ENCODE measurements around the gene RHBDL2.
"Not testable (repeated sequence)": the region's sequence is repeated elsewhere in the genome, so short reads cannot be mapped to it uniquely, and the experiment has no call there.

The RHBDL2 gene

DNA sequence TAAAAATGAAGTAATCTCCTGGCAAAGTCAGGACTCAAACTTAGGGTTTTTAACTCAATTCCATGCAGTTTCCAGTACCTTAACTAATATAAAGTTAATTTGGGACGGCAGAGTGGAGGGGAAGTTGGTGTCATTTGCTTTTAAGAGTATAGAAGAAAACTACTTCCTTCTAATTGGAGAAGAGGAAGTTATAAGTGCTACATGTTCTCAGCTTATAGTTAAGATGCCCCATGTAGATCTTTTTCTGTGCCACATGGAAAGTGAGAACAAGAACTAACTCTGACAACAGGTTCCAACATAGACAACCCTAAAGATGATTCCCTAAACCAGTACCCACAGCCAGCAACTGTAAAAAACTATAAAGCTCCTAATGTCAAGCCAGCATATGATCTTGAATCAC lies 93.6 kb downstream of the RHBDL2 start:
- Histone ChIP-seq H4K20me1 (ENCODE audit: control insufficient read depth, insufficient read depth, low read depth, low read length) (no peaks in the 10 kb centered on the region), H3K27me3 (ENCODE audit: control insufficient read depth, low read length) (no peaks in the 10 kb centered on the region), H3K36me3 (ENCODE audit: control insufficient read depth, low read length) (peaks cover 45% of the 10 kb centered on the region), H3K9me3 (ENCODE audit: control insufficient read depth, insufficient read depth, low read length) (no peaks in the 10 kb centered on the region), H3K79me2 (ENCODE audit: control insufficient read depth, low read length) (no peaks in the 10 kb centered on the region), H3K4me1 (ENCODE audit: control insufficient read depth, low read length) (peaks cover 16% of the 10 kb centered on the region), H3K4me3 (ENCODE audit: low read length) (0 out of 2 replicates have a peak overlapping the region, but pooled peaks have one; percentile 9), H3K9me2 (replicated peaks; ENCODE audit: control insufficient read depth, low read length) (no peaks in the 10 kb centered on the region), H3K4me2 (ENCODE audit: low read length) (peak overlapping the region; percentile 43), H3F3A (ENCODE audit: control insufficient read depth, insufficient read depth) (peaks cover 4% of the 10 kb centered on the region; the same call in 1 of the 2 replicates), H3K27ac (ENCODE audit: low read depth, low read length) (peak overlapping the region; percentile 33)
- TF ChIP-seq, protein P1, sequence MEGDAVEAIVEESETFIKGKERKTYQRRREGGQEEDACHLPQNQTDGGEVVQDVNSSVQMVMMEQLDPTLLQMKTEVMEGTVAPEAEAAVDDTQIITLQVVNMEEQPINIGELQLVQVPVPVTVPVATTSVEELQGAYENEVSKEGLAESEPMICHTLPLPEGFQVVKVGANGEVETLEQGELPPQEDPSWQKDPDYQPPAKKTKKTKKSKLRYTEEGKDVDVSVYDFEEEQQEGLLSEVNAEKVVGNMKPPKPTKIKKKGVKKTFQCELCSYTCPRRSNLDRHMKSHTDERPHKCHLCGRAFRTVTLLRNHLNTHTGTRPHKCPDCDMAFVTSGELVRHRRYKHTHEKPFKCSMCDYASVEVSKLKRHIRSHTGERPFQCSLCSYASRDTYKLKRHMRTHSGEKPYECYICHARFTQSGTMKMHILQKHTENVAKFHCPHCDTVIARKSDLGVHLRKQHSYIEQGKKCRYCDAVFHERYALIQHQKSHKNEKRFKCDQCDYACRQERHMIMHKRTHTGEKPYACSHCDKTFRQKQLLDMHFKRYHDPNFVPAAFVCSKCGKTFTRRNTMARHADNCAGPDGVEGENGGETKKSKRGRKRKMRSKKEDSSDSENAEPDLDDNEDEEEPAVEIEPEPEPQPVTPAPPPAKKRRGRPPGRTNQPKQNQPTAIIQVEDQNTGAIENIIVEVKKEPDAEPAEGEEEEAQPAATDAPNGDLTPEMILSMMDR (IDR thresholded peaks at IDR 0.05; ENCODE audit: low read depth, low read length, poor library complexity, severe bottlenecking) = no peak
- no peak for TF ChIP-seq EZH2phosphoT487 (IDR thresholded peaks at IDR 0.05; ENCODE audit: borderline replicate concordance, low read length)

DNA sequence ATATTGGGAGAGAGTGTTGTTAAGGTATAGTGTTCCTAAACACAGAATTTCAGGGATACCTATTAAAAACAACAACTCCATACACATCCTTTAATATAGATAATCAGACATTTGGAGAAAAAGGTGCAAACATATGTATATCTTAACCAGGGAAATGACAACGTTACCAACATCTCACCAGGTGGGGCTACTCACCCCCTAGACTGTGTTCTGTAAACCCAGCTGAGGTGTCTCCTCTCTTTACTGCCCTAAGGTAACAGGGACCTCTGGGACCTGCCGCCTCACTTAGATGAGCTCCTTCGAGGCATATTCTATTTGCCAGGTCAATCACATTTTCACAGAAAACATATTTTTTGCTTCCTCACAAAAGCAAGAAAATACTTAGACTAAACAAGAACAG lies 95.4 kb downstream of the RHBDL2 start:
- no peak for TF ChIP-seq EZH2phosphoT487 (IDR thresholded peaks at IDR 0.05; ENCODE audit: borderline replicate concordance, low read length)
- TF ChIP-seq, protein P1 (IDR thresholded peaks at IDR 0.05; ENCODE audit: low read depth, low read length, poor library complexity, severe bottlenecking) = no peak
- no peaks in the 10 kb centered on the region for H3K27me3 ChIP-seq (ENCODE audit: control insufficient read depth, low read length)
- peaks cover 16% of the 10 kb centered on the region for H3K4me1 ChIP-seq (ENCODE audit: control insufficient read depth, low read length)
- H3K36me3 ChIP-seq (ENCODE audit: control insufficient read depth, low read length) = peaks cover 40% of the 10 kb centered on the region
- no peaks in the 10 kb centered on the region for H4K20me1 ChIP-seq (ENCODE audit: control insufficient read depth, insufficient read depth, low read depth, low read length)
- no peaks in the 10 kb centered on the region for H3K9me3 ChIP-seq (ENCODE audit: control insufficient read depth, insufficient read depth, low read length)
- H3K4me3 ChIP-seq (ENCODE audit: low read length) = no peak overlapping the region
- H3K4me2 ChIP-seq (ENCODE audit: low read length) = no peak overlapping the region
- no peaks in the 10 kb centered on the region for H3K79me2 ChIP-seq (ENCODE audit: control insufficient read depth, low read length)
- H3K27ac ChIP-seq (ENCODE audit: low read depth, low read length) = no peak overlapping the region
- H3K9me2 ChIP-seq (replicated peaks; ENCODE audit: control insufficient read depth, low read length) = no peaks in the 10 kb centered on the region
- H3F3A ChIP-seq (ENCODE audit: control insufficient read depth, insufficient read depth) = no peaks in the 10 kb centered on the region

- peaks cover 36% of the 10 kb centered on the region for H3K36me3 ChIP-seq (ENCODE audit: control insufficient read depth, low read length)
- H3K27me3 ChIP-seq (ENCODE audit: control insufficient read depth, low read length); H3F3A ChIP-seq (ENCODE audit: control insufficient read depth, insufficient read depth); H3K4me3 ChIP-seq (ENCODE audit: low read length); H3K9me2 ChIP-seq (replicated peaks; ENCODE audit: control insufficient read depth, low read length); H3K9me3 ChIP-seq (ENCODE audit: control insufficient read depth, insufficient read depth, low read length); H3K27ac ChIP-seq (ENCODE audit: low read depth, low read length); H4K20me1 ChIP-seq (ENCODE audit: control insufficient read depth, insufficient read depth, low read depth, low read length); H3K79me2 ChIP-seq (ENCODE audit: control insufficient read depth, low read length); H3K4me2 ChIP-seq (ENCODE audit: low read length): not testable (repeated sequence)
- H3K4me1 ChIP-seq (ENCODE audit: control insufficient read depth, low read length) = peaks cover 16% of the 10 kb centered on the region
These were observed 96.5 kb downstream of the RHBDL2 start for GRCh38 chr1:38845088-38845487.

GRCh38 chr1:38840281-38840680 lies 101.3 kb downstream of the RHBDL2 start:
- no peak overlapping the region for H3K27ac ChIP-seq (ENCODE audit: low read depth, low read length)
- H3K4me2 ChIP-seq (ENCODE audit: low read length) = no peak overlapping the region
- TF ChIP-seq, protein P1 (IDR thresholded peaks at IDR 0.05; ENCODE audit: low read depth, low read length, poor library complexity, severe bottlenecking) = no peak
- no peaks in the 10 kb centered on the region for H3K9me2 ChIP-seq (replicated peaks; ENCODE audit: control insufficient read depth, low read length)
- H3K4me1 ChIP-seq (ENCODE audit: control insufficient read depth, low read length) = no peaks in the 10 kb centered on the region
- H3K36me3 ChIP-seq (ENCODE audit: control insufficient read depth, low read length) = peaks cover 29% of the 10 kb centered on the region
- H3K9me3 ChIP-seq (ENCODE audit: control insufficient read depth, insufficient read depth, low read length) = no peaks in the 10 kb centered on the region
- H3K79me2 ChIP-seq (ENCODE audit: control insufficient read depth, low read length) = no peaks in the 10 kb centered on the region
- H3K27me3 ChIP-seq (ENCODE audit: control insufficient read depth, low read length) = no peaks in the 10 kb centered on the region
- no peak overlapping the region for H3K4me3 ChIP-seq (ENCODE audit: low read length)
- no peaks in the 10 kb centered on the region for H4K20me1 ChIP-seq (ENCODE audit: control insufficient read depth, insufficient read depth, low read depth, low read length)
- H3F3A ChIP-seq (ENCODE audit: control insufficient read depth, insufficient read depth) = no peaks in the 10 kb centered on the region

Measured in DOHH2 (cell line).